GM19397 (cell line): ENCODE measurements around the gene ZNF700.
"Not testable (repeated sequence)": the region's sequence is repeated elsewhere in the genome, so short reads cannot be mapped to it uniquely, and the experiment has no call there.

Experiments used
- ATAC-seq: cut with Tn5 transposase; IDR thresholded peaks from one replicate; pipeline ENCODE4 v1.9.1; 2021; ENCODE audit warnings: mild to moderate bottlenecking, moderate library complexity; ENCODE audit not compliant: unreplicated experiment

ZNF700 gene

GRCh38 chr19:11935829-11936228, 10.9 kb downstream of the ZNF700 start:
- not testable (repeated sequence) for ATAC-seq

- ATAC-seq = not testable (repeated sequence)
Observed at GRCh38 chr19:11938383-11938782, 13.5 kb downstream of the ZNF700 start.

GRCh38 chr19:11941361-11941887, 16.5 kb downstream of the ZNF700 start:
- not testable (repeated sequence) for ATAC-seq

- no peak for ATAC-seq
Observed at GRCh38 chr19:11942008-11942842, 17.3 kb downstream of the ZNF700 start.

- ATAC-seq = no peak
Observed at GRCh38 chr19:11942843-11943108, 17.9 kb downstream of the ZNF700 start.

GRCh38 chr19:11944656-11945055, 19.7 kb downstream of the ZNF700 start:
- ATAC-seq = no peak

- no peak for ATAC-seq
Observed at GRCh38 chr19:11948646-11949045, 23.7 kb downstream of the ZNF700 start.

- ATAC-seq = no peak
Observed at GRCh38 chr19:11949201-11949600, 24.3 kb downstream of the ZNF700 start.

- ATAC-seq = not testable (repeated sequence)
Observed at GRCh38 chr19:11949614-11950080, 24.7 kb downstream of the ZNF700 start.

- no peak for ATAC-seq
Observed at GRCh38 chr19:11950312-11950711, 25.4 kb downstream of the ZNF700 start.

- ATAC-seq = no peak
Observed at GRCh38 chr19:11963566-11964355, 38.9 kb downstream of the ZNF700 start.

GRCh38 chr19:11964496-11964857, 39.6 kb downstream of the ZNF700 start:
- no peak for ATAC-seq

GRCh38 chr19:11964858-11965645, 40.1 kb downstream of the ZNF700 start, which contains the start of gene ZNF763:
Gene ZNF763 (plus strand): TSS chr19:11965040. CDS start chr19:11965209, 169 bp downstream.
- ATAC-seq = peak; percentile 89

- ATAC-seq = no peak
Observed at GRCh38 chr19:11970174-11970573, 45.3 kb downstream of the ZNF700 start.

GRCh38 chr19:11971041-11971440, 46.1 kb downstream of the ZNF700 start:
- no peak for ATAC-seq

GRCh38 chr19:11973019-11973810, 48.3 kb downstream of the ZNF700 start:
- ATAC-seq = no peak

- no peak for ATAC-seq
Observed at GRCh38 chr19:11978492-11979100, 53.7 kb downstream of the ZNF700 start.

- ATAC-seq = no peak
Observed at GRCh38 chr19:11979527-11979926, 54.6 kb downstream of the ZNF700 start.

GRCh38 chr19:11982526-11982925, 57.6 kb downstream of the ZNF700 start:
- no peak for ATAC-seq

- ATAC-seq = no peak
Observed at GRCh38 chr19:11984986-11985385, 60.1 kb downstream of the ZNF700 start.
